GM23338 (cell line): ENCODE measurements around the gene CPLANE2. TPM values are rescaled to one million over a fixed set of nuclear protein-coding genes. Genes with fewer than 3 reads are reported as not detected.

ENCODE experiments used
- ATAC-seq: fragments of 200-7000 bp; cut with Tn5 transposase; 3 replicates; pipeline ENCODE4 v1.9.1; 2020
- DNase-seq: peaks from one replicate; pipeline ENCODE4 v3.0.0-alpha.2; 2015; ENCODE audit warnings: low spot score
- H2AFZ ChIP-seq: fragments of 200-600 bp; sonication (generic); 2 replicates; pipeline ENCODE4 v1.8.0; 2016; ENCODE audit warnings: antibody characterized with exemption, mild to moderate bottlenecking, moderate library complexity
- H3F3A ChIP-seq: fragments of 200-600 bp; sonication (generic); replicated peaks from 2 replicates; pipeline ENCODE4 v1.8.0; 2017; ENCODE audit warnings: antibody characterized with exemption, mixed run types, low read depth
- H3K27ac ChIP-seq: fragments of 200-600 bp; sonication (generic); 2 replicates; pipeline ENCODE4 v1.6.1; 2016; ENCODE audit warnings: low read depth
- H3K27me3 ChIP-seq: fragments of 200-600 bp; sonication (generic); 2 replicates; pipeline ENCODE4 v1.8.0; 2016; ENCODE audit warnings: mild to moderate bottlenecking, mixed run types, moderate library complexity; ENCODE audit not compliant: insufficient read depth
- H3K36me3 ChIP-seq: fragments of 200-600 bp; sonication (generic); 2 replicates; pipeline ENCODE4 v1.8.0; 2016; ENCODE audit warnings: mild to moderate bottlenecking; ENCODE audit not compliant: insufficient read depth
- H3K4me1 ChIP-seq: fragments of 200-600 bp; sonication (generic); 2 replicates; pipeline ENCODE4 v1.8.0; 2016; ENCODE audit warnings: mild to moderate bottlenecking, moderate library complexity; ENCODE audit not compliant: insufficient read depth
- H3K4me2 ChIP-seq: fragments of 200-600 bp; sonication (generic); 2 replicates; pipeline ENCODE4 v1.7.1; 2017; ENCODE audit warnings: mixed run types
- H3K4me3 ChIP-seq: fragments of 200-600 bp; sonication (generic); 2 replicates; pipeline ENCODE4 v1.6.1; 2016; ENCODE audit warnings: mixed run types
- H3K79me2 ChIP-seq: fragments of 200-600 bp; sonication (generic); replicated peaks from 2 replicates; pipeline ENCODE4 v1.8.0; 2017; ENCODE audit warnings: mild to moderate bottlenecking; ENCODE audit not compliant: insufficient read depth
- H3K9me2 ChIP-seq: fragments of 200-600 bp; sonication (generic); 2 replicates; pipeline ENCODE4 v1.8.0; 2017; ENCODE audit not compliant: insufficient read depth
- H4K20me1 ChIP-seq: fragments of 200-600 bp; sonication (generic); replicated peaks from 2 replicates; pipeline ENCODE4 v1.8.0; 2017; ENCODE audit warnings: mild to moderate bottlenecking; ENCODE audit not compliant: insufficient read depth
- H3K27ac Mint-ChIP-seq: 2 replicates; pipeline ENCODE4 v1.8.0; 2020; ENCODE audit warnings: inconsistent platforms, mild to moderate bottlenecking, moderate library complexity, mixed read lengths
- H3K27me3 Mint-ChIP-seq: 3 replicates; pipeline ENCODE4 v1.8.0; 2022; ENCODE audit warnings: low read depth, mild to moderate bottlenecking, moderate library complexity, mixed read lengths, inconsistent platforms; ENCODE audit not compliant: insufficient read depth, poor library complexity
- H3K36me3 Mint-ChIP-seq: 3 replicates; pipeline ENCODE4 v1.8.0; 2021; ENCODE audit warnings: low read depth, mild to moderate bottlenecking, inconsistent platforms, moderate library complexity, mixed read lengths
- H3K4me1 Mint-ChIP-seq: 3 replicates; pipeline ENCODE4 v1.8.0; 2020; ENCODE audit warnings: mild to moderate bottlenecking, inconsistent platforms, mixed read lengths
- H3K4me3 Mint-ChIP-seq: 3 replicates; pipeline ENCODE4 v1.8.0; 2021; ENCODE audit warnings: moderate library complexity, mild to moderate bottlenecking, inconsistent platforms, mixed read lengths
- H3K9me3 Mint-ChIP-seq: 3 replicates; pipeline ENCODE4 v1.8.0; 2020; ENCODE audit warnings: moderate library complexity, mild to moderate bottlenecking, inconsistent platforms, mixed read lengths
- ETS1 ChIP-seq: IDR thresholded peaks from 2 replicates; pipeline ENCODE4 v1.6.1; 2016; ENCODE audit warnings: antibody characterized with exemption
- EZH2 ChIP-seq: fragments of 200-600 bp; sonication (generic); IDR thresholded peaks from one replicate; pipeline ENCODE4 v1.8.0; 2017; ENCODE audit warnings: antibody characterized with exemption, mild to moderate bottlenecking, low read depth; ENCODE audit not compliant: unreplicated experiment
- JUNB ChIP-seq: IDR thresholded peaks from one replicate; pipeline ENCODE4 v1.6.1; 2016; ENCODE audit warnings: antibody characterized with exemption; ENCODE audit not compliant: unreplicated experiment
- NANOG ChIP-seq: IDR thresholded peaks from 2 replicates; pipeline ENCODE4 v1.6.1; 2016; ENCODE audit warnings: antibody characterized with exemption, borderline replicate concordance
- POLR2AphosphoS5 ChIP-seq: IDR thresholded peaks from 2 replicates; pipeline ENCODE4 v1.6.1; 2016; ENCODE audit warnings: antibody characterized with exemption, low read depth
- STAT1 ChIP-seq: IDR thresholded peaks from one replicate; pipeline ENCODE4 v1.6.1; 2016; ENCODE audit warnings: antibody characterized with exemption; ENCODE audit not compliant: unreplicated experiment
- ZNF114 ChIP-seq: fragments of 250-450 bp; sonication (Bioruptor Pico); IDR thresholded peaks from 2 replicates; pipeline ENCODE4 v1.5.0; 2020; ENCODE audit warnings: mild to moderate bottlenecking, moderate library complexity
- ZNF462 ChIP-seq: fragments of 250-450 bp; sonication (Bioruptor Pico); IDR thresholded peaks from 2 replicates; pipeline ENCODE4 v1.5.0; 2020; ENCODE audit warnings: mild to moderate bottlenecking, moderate library complexity
- polyA plus RNA-seq: library from polyadenylated mRNA; unstranded; fragments of >200 nt; fragmentation: Nextera tagmentation; extraction: Ambion mirVana; gene quantifications from 2 replicates; pipeline ENCODE4 v1.2.1, GENCODE V29; 2016
- total RNA-seq: library from RNA; depleted of rRNA; stranded (reverse); fragments of >200 nt; shearing (Covaris generic); gene quantifications from 2 replicates; pipeline ENCODE4 v1.2.3, GENCODE V29; 2014
- TF ChIP-seq, protein P1 (sequence below): IDR thresholded peaks from one replicate; pipeline ENCODE4 v1.6.1; 2018; ENCODE audit warnings: antibody characterized with exemption; ENCODE audit not compliant: unreplicated experiment
- TF ChIP-seq, protein P2 (sequence below), 2 experiments: fragments of 200-600 bp in 1 of 2; sonication (generic) in 1 of 2; conservative IDR thresholded peaks; 2 replicates each; pipeline versions ENCODE4 v1.5.1 to v1.6.1; 2016 to 2017; ENCODE audit warnings: antibody characterized with exemption in 2 of 2, low read depth in 2 of 2, mild to moderate bottlenecking in 2 of 2, moderate library complexity in 1 of 2

The CPLANE2 gene
- total and polyA plus RNA-seq, 2 experiments from 2014 or later: 0.44 to 1.8 TPM

DNA sequence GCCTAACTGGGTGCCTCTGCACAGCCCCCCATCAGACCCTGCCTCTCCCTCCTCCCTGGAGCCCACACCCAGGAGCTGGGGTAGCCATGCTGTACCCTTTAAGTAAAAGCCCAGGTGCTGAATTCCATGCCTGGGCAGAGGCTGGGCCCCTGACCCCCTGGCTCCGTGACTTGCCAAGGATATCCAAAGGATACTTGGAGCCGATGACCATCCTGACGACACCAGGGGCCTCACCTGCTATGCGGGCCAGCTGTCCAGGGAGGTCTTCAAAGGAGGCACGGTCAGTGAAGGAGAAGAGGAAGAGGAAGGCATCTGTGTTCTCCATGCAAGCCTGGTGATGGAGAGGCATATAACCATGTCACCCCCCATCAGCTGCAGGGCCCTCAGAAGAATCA lies 4.7 kb downstream of the CPLANE2 start (continued):
- no peak for TF ChIP-seq ZNF462 (CRISPR knock-in tag)
- no peak for TF ChIP-seq ZNF114

DNA sequence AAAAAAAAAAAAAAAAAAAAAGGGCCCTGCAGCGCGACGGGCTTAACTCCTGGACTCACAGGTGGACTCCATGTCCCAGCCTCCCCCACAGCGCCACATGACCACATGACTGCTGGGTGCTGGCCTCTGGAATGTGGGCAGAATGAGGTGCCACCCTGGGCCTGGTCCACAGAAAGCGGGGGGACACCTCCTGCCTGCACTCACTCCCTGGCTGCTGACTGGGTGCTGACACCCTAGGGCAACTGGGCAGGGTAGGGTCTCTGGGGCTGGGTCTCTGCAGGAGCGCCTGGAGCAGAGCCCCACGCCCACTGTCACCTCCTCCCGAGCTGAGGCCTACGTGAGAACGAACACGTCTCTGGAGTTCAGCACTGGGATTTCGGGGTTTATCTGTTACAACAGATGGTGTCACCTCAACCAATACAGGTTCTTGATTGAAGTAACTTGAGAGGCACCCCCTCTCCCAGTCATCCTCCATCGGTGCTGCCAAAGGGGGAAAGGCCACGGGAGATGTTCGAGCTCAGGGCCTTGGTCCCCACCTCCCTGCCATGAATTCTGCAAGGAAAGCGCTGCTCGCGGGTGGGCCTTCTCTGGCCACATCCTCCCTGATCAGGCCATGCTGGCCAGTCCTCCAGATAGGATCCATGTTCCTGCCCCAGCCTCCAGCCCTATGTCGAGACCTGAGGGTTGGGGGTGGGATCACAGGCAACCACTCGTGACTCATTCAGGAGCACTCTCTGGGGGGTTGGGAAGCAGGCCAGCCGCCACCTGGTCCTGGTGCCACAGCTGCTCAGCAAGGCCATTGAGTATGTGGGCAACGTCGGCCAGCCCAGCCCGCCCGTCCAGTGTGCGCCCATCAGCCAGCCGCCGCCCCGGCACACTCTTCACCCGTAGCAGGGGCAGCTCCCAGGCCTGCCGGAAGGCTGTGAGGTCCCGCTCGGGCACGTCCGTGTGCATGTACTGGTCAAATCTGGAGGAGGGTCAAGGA lies 5.4 kb downstream of the CPLANE2 start:
- ATAC-seq (no peak), DNase-seq (no peak)
- no peaks in the 10 kb centered on the region for H3K36me3 Mint-ChIP-seq
- no peaks in the 10 kb centered on the region for H3K79me2 ChIP-seq
- no peak overlapping the region for H3K27ac Mint-ChIP-seq
- H4K20me1 ChIP-seq: no peaks in the 10 kb centered on the region; the same call in 1 of the 2 replicates
- H3K27ac ChIP-seq: no peak overlapping the region
- peaks cover 16% of the 10 kb centered on the region; the same call in 1 of the 2 replicates for H3K4me1 ChIP-seq
- H3F3A ChIP-seq: peaks cover 16% of the 10 kb centered on the region
- no peaks in the 10 kb centered on the region for H3K9me2 ChIP-seq
- peaks cover 18% of the 10 kb centered on the region; the same call in 2 of the 3 replicates for H3K4me1 Mint-ChIP-seq
- no peak overlapping the region for H3K4me3 Mint-ChIP-seq
- H3K27me3 ChIP-seq: peaks cover 34% of the 10 kb centered on the region
- peaks cover 33% of the 10 kb centered on the region for H3K27me3 Mint-ChIP-seq
- H3K4me3 ChIP-seq: no peak overlapping the region
- no peak overlapping the region for H3K4me2 ChIP-seq
- H3K36me3 ChIP-seq: no peaks in the 10 kb centered on the region
- H2AFZ ChIP-seq: no peak overlapping the region
- H3K9me3 Mint-ChIP-seq: no peaks in the 10 kb centered on the region
- TF ChIP-seq JUNB (no peak), ZNF114 (no peak), EZH2 (no peak), ETS1 (no peak), POLR2AphosphoS5 (no peak), NANOG (no peak), STAT1 (no peak)
- TF ChIP-seq, protein P1, sequence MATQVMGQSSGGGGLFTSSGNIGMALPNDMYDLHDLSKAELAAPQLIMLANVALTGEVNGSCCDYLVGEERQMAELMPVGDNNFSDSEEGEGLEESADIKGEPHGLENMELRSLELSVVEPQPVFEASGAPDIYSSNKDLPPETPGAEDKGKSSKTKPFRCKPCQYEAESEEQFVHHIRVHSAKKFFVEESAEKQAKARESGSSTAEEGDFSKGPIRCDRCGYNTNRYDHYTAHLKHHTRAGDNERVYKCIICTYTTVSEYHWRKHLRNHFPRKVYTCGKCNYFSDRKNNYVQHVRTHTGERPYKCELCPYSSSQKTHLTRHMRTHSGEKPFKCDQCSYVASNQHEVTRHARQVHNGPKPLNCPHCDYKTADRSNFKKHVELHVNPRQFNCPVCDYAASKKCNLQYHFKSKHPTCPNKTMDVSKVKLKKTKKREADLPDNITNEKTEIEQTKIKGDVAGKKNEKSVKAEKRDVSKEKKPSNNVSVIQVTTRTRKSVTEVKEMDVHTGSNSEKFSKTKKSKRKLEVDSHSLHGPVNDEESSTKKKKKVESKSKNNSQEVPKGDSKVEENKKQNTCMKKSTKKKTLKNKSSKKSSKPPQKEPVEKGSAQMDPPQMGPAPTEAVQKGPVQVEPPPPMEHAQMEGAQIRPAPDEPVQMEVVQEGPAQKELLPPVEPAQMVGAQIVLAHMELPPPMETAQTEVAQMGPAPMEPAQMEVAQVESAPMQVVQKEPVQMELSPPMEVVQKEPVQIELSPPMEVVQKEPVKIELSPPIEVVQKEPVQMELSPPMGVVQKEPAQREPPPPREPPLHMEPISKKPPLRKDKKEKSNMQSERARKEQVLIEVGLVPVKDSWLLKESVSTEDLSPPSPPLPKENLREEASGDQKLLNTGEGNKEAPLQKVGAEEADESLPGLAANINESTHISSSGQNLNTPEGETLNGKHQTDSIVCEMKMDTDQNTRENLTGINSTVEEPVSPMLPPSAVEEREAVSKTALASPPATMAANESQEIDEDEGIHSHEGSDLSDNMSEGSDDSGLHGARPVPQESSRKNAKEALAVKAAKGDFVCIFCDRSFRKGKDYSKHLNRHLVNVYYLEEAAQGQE: no peak
- TF ChIP-seq, protein P2, sequence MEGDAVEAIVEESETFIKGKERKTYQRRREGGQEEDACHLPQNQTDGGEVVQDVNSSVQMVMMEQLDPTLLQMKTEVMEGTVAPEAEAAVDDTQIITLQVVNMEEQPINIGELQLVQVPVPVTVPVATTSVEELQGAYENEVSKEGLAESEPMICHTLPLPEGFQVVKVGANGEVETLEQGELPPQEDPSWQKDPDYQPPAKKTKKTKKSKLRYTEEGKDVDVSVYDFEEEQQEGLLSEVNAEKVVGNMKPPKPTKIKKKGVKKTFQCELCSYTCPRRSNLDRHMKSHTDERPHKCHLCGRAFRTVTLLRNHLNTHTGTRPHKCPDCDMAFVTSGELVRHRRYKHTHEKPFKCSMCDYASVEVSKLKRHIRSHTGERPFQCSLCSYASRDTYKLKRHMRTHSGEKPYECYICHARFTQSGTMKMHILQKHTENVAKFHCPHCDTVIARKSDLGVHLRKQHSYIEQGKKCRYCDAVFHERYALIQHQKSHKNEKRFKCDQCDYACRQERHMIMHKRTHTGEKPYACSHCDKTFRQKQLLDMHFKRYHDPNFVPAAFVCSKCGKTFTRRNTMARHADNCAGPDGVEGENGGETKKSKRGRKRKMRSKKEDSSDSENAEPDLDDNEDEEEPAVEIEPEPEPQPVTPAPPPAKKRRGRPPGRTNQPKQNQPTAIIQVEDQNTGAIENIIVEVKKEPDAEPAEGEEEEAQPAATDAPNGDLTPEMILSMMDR (conservative IDR thresholded peaks at IDR 0.05; ENCODE audit: low read depth in 2 of 2): no peak
